ENCODE data around the gene CELF4. TPM values are rescaled to one million over a fixed set of nuclear protein-coding genes. Genes with fewer than 3 reads are reported as not detected.

The CELF4 gene
- polyA plus RNA-seq, 1 donor (not counting 4 experiments of a cell fraction or from before 2014, with no cell fraction given): not detected

- H3K4me1 ChIP-seq (ENCODE audit: control insufficient read depth, extremely low read depth, insufficient read depth, low read length): no peaks in the 10 kb centered on the region
- no peaks in the 10 kb centered on the region for H4K20me1 ChIP-seq (ENCODE audit: control insufficient read depth, extremely low read depth, insufficient read depth, low read length)
- dilution Hi-C loops (cut with MboI; ENCODE audit: extremely low pct_ligation_motif_present, low sequenced_read_pairs): no loop called here
- peaks cover 20% of the 10 kb centered on the region for H3K27me3 ChIP-seq (ENCODE audit: control insufficient read depth, extremely low read depth, insufficient read depth, low read length)
- H3K79me2 ChIP-seq (ENCODE audit: control insufficient read depth, insufficient read depth, low read length): no peaks in the 10 kb centered on the region
- TF ChIP-seq CTCF (optimal IDR thresholded peaks at IDR 0.05 in 1 of 3, IDR thresholded peaks at IDR 0.05 in 1 of 3, conservative IDR thresholded peaks at IDR 0.05 in 1 of 3; ENCODE audit: extremely low read depth in 1 of 3, insufficient read depth in 2 of 3, low read length in 3 of 3) (no peak), EZH2 (IDR thresholded peaks at IDR 0.05; ENCODE audit: low read length) (no peak)
- H3K9me1 ChIP-seq (ENCODE audit: control insufficient read depth, extremely low read depth, insufficient read depth, low read length): no peaks in the 10 kb centered on the region
- DNase-seq (ENCODE audit: low read depth, low spot score) (no peak), FAIRE-seq (no peak)
- H3K36me3 ChIP-seq (ENCODE audit: control insufficient read depth in 2 of 2, extremely low read depth in 1 of 2, insufficient read depth in 2 of 2, low read length in 2 of 2): no peaks in the 10 kb centered on the region
- H2AFZ ChIP-seq (ENCODE audit: control insufficient read depth, low read length): no peak overlapping the region
- H3K9me3 ChIP-seq (ENCODE audit: control insufficient read depth, low read depth, low read length): peaks cover 8% of the 10 kb centered on the region
- no peak overlapping the region for H3K9ac ChIP-seq (ENCODE audit: control insufficient read depth, extremely low read depth, insufficient read depth, low read length)
- H3K4me3 ChIP-seq (ENCODE audit: control insufficient read depth in 2 of 3, extremely low read depth in 1 of 3, insufficient read depth in 2 of 3, low read depth in 1 of 3, low read length in 3 of 3): no peak overlapping the region
- no peak overlapping the region for H3K4me2 ChIP-seq (ENCODE audit: control insufficient read depth, extremely low read depth, insufficient read depth, low read depth, low read length)
- H3K27ac ChIP-seq (ENCODE audit: control insufficient read depth, insufficient read depth, low read length): no peak overlapping the region
These were observed 176.6 kb downstream of the CELF4 start for GRCh38 chr18:37389041-37389440.

DNA sequence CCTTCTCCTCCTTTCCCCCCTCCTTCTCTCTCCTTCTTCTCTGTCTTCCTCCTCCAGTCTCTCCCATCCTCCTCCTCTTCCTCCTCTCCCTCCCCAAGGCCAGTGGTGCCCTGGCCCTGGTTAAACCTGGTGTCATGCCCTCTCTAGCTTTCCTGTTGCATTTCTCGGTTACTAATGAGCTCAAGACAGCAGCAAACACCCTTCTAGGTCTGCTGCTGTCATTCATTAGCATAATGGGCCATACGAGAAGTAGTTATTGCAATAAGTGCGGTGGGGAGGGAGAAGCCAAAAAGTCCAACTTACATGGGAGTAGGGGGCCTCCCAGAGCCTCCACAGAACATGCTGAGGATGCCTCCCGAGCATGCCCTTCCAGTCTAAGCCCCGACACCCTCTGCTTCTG is 177.2 kb downstream of the CELF4 start:
- no peaks in the 10 kb centered on the region for H3K4me1 ChIP-seq (ENCODE audit: control insufficient read depth, extremely low read depth, insufficient read depth, low read length)
- peaks cover 8% of the 10 kb centered on the region for H3K9me3 ChIP-seq (ENCODE audit: control insufficient read depth, low read depth, low read length)
- H3K27ac ChIP-seq (ENCODE audit: control insufficient read depth, insufficient read depth, low read length): no peak overlapping the region
- no peak overlapping the region for H3K4me3 ChIP-seq (ENCODE audit: control insufficient read depth in 2 of 3, extremely low read depth in 1 of 3, insufficient read depth in 2 of 3, low read depth in 1 of 3, low read length in 3 of 3)
- H3K27me3 ChIP-seq (ENCODE audit: control insufficient read depth, extremely low read depth, insufficient read depth, low read length): peaks cover 14% of the 10 kb centered on the region
- no peaks in the 10 kb centered on the region for H3K79me2 ChIP-seq (ENCODE audit: control insufficient read depth, insufficient read depth, low read length)
- H3K4me2 ChIP-seq (ENCODE audit: control insufficient read depth, extremely low read depth, insufficient read depth, low read depth, low read length): no peak overlapping the region
- no peaks in the 10 kb centered on the region for H3K9me1 ChIP-seq (ENCODE audit: control insufficient read depth, extremely low read depth, insufficient read depth, low read length)
- FAIRE-seq (no peak), DNase-seq (ENCODE audit: low read depth, low spot score) (no peak)
- dilution Hi-C loops (cut with MboI; ENCODE audit: extremely low pct_ligation_motif_present, low sequenced_read_pairs): no loop called here
- H3K9ac ChIP-seq (ENCODE audit: control insufficient read depth, extremely low read depth, insufficient read depth, low read length): no peak overlapping the region
- TF ChIP-seq CTCF (optimal IDR thresholded peaks at IDR 0.05 in 1 of 3, IDR thresholded peaks at IDR 0.05 in 1 of 3, conservative IDR thresholded peaks at IDR 0.05 in 1 of 3; ENCODE audit: extremely low read depth in 1 of 3, insufficient read depth in 2 of 3, low read length in 3 of 3) (no peak), EZH2 (IDR thresholded peaks at IDR 0.05; ENCODE audit: low read length) (no peak)
- H4K20me1 ChIP-seq (ENCODE audit: control insufficient read depth, extremely low read depth, insufficient read depth, low read length): no peaks in the 10 kb centered on the region
- no peaks in the 10 kb centered on the region for H3K36me3 ChIP-seq (ENCODE audit: control insufficient read depth in 2 of 2, extremely low read depth in 1 of 2, insufficient read depth in 2 of 2, low read length in 2 of 2)
- H2AFZ ChIP-seq (ENCODE audit: control insufficient read depth, low read length): no peak overlapping the region

Measured in keratinocyte (primary cell).